ENCODE results near the gene ACVR1B. TPM values are rescaled to one million over a fixed set of nuclear protein-coding genes. Genes with fewer than 3 reads are reported as not detected.

The ACVR1B gene
- total and polyA plus RNA-seq, 2 donors (not counting 1 experiment from before 2014, with no cell fraction given): 3.4 to 10.6 TPM

- TF ChIP-seq EZH2 (IDR thresholded peaks at IDR 0.05; ENCODE audit: borderline replicate concordance, insufficient read depth, low read depth, low read length, poor library complexity, severe bottlenecking): no peak
- no peak for TF ChIP-seq CTCF (IDR thresholded peaks at IDR 0.05)
Observed at GRCh38 chr12:51910168-51910567, 41.3 kb upstream of the ACVR1B start.

GRCh38 chr12:51910691-51911090 lies 40.8 kb upstream of the ACVR1B start:
- ATAC-seq (ENCODE audit: low read depth): no peak
- intact Hi-C loops (cut with micrococcal nuclease): no loop called here

More at GRCh38 chr12:51910168-51910567, 41.3 kb upstream of the ACVR1B start:
- ATAC-seq (ENCODE audit: low read depth) (no peak), DNase-seq (no peak)
- Mint-ChIP-seq H3K9me3 (ENCODE audit: insufficient read depth) (no peaks in the 10 kb centered on the region), H3K27ac (no peak overlapping the region), H3K27me3 (peaks cover 45% of the 10 kb centered on the region), H3K4me1 (peaks cover 4% of the 10 kb centered on the region), H3K4me3 (no peak overlapping the region)
- Histone ChIP-seq H3K4me1 (ENCODE audit: control insufficient read depth in 2 of 2, insufficient read depth in 2 of 2, low read length in 2 of 2) (peaks cover 0 to 10% of the 10 kb centered on the region in 2 donors), H4K20me1 (ENCODE audit: control insufficient read depth, insufficient read depth, low read length, poor library complexity, severe bottlenecking) (no peaks in the 10 kb centered on the region), H3K36me3 (replicated peaks in 1 of 2; ENCODE audit: control extremely low read depth in 1 of 2, control insufficient read depth in 1 of 2, extremely low read depth in 1 of 2, insufficient read depth in 2 of 2, low read length in 1 of 2) (no peaks in the 10 kb centered on the region), H3K27ac (ENCODE audit: low read length in 2 of 2) (no peak overlapping the region), H3K9ac (ENCODE audit: low read length) (no peak overlapping the region), H3K4me2 (replicated peaks; ENCODE audit: low read depth, low read length, poor library complexity, severe bottlenecking) (no peak overlapping the region), H3K9me3 (ENCODE audit: control extremely low read depth in 1 of 3, control insufficient read depth in 2 of 3, insufficient read depth in 1 of 3, low read length in 2 of 3) (no peaks in the 10 kb centered on the region), H2AFZ (ENCODE audit: insufficient read depth, low read depth, low read length, poor library complexity, severe bottlenecking) (no peak overlapping the region), H3K27me3 (replicated peaks in 1 of 4; ENCODE audit: control extremely low read depth in 1 of 4, control insufficient read depth in 3 of 4, insufficient read depth in 4 of 4, low read length in 3 of 4) (peaks cover 0 to 23% (median 16%) of the 10 kb centered on the region in 4 experiments), H3K4me3 (ENCODE audit: control extremely low read depth in 1 of 5, extremely low read depth in 1 of 5, insufficient read depth in 1 of 5, low read depth in 2 of 5, low read length in 4 of 5) (no peak overlapping the region), H3K79me2 (ENCODE audit: control insufficient read depth, insufficient read depth, low read length) (no peaks in the 10 kb centered on the region)
- ChIA-PET POLR2A (no interaction called here), CTCF (no interaction called here)
- intact Hi-C loops (cut with micrococcal nuclease): no loop called here
- 72% methylated on average over 3 of the region's 6 CpGs for WGBS (ENCODE audit: insufficient coverage)

More at GRCh38 chr12:51910691-51911090, 40.8 kb upstream of the ACVR1B start:
- H4K20me1 ChIP-seq (ENCODE audit: control insufficient read depth, insufficient read depth, low read length, poor library complexity, severe bottlenecking): no peaks in the 10 kb centered on the region
- H2AFZ ChIP-seq (ENCODE audit: insufficient read depth, low read depth, low read length, poor library complexity, severe bottlenecking): no peak overlapping the region
- no peak overlapping the region for H3K4me3 ChIP-seq (ENCODE audit: control extremely low read depth in 1 of 5, extremely low read depth in 1 of 5, insufficient read depth in 1 of 5, low read depth in 2 of 5, low read length in 4 of 5)
- H3K4me2 ChIP-seq (replicated peaks; ENCODE audit: low read depth, low read length, poor library complexity, severe bottlenecking): no peak overlapping the region
- H3K9me3 Mint-ChIP-seq (ENCODE audit: insufficient read depth): no peaks in the 10 kb centered on the region
- H3K27ac ChIP-seq (ENCODE audit: low read length in 2 of 2): no peak overlapping the region
- ChIA-PET CTCF (interaction anchor here (3.1 kb wide), 1 partner anchor 12 kb away, joined by 17 read pairs; no protein-coding TSS in a partner anchor), POLR2A (no interaction called here)
- H3K4me3 Mint-ChIP-seq: no peak overlapping the region
- H3K27me3 ChIP-seq (replicated peaks in 1 of 4; ENCODE audit: control extremely low read depth in 1 of 4, control insufficient read depth in 3 of 4, insufficient read depth in 4 of 4, low read length in 3 of 4): peaks cover 0 to 20% (median 16%) of the 10 kb centered on the region in 4 experiments
- no peaks in the 10 kb centered on the region for H3K36me3 ChIP-seq (replicated peaks in 1 of 2; ENCODE audit: control extremely low read depth in 1 of 2, control insufficient read depth in 1 of 2, extremely low read depth in 1 of 2, insufficient read depth in 2 of 2, low read length in 1 of 2)
- no peak overlapping the region for H3K27ac Mint-ChIP-seq
- no peaks in the 10 kb centered on the region for H3K79me2 ChIP-seq (ENCODE audit: control insufficient read depth, insufficient read depth, low read length)
- peaks cover 41% of the 10 kb centered on the region for H3K27me3 Mint-ChIP-seq
- H3K9ac ChIP-seq (ENCODE audit: low read length): no peak overlapping the region
- no peak for TF ChIP-seq CTCF (IDR thresholded peaks at IDR 0.05)
- TF ChIP-seq EZH2 (IDR thresholded peaks at IDR 0.05; ENCODE audit: borderline replicate concordance, insufficient read depth, low read depth, low read length, poor library complexity, severe bottlenecking): no peak
- H3K4me1 Mint-ChIP-seq: peaks cover 4% of the 10 kb centered on the region
- DNase-seq: no peak
- no peaks in the 10 kb centered on the region for H3K9me3 ChIP-seq (ENCODE audit: control extremely low read depth in 1 of 3, control insufficient read depth in 2 of 3, insufficient read depth in 1 of 3, low read length in 2 of 3)
- WGBS (ENCODE audit: insufficient coverage): 78% methylated on average over 3 of the region's 3 CpGs
- peaks cover 0 to 10% of the 10 kb centered on the region in 2 donors for H3K4me1 ChIP-seq (ENCODE audit: control insufficient read depth in 2 of 2, insufficient read depth in 2 of 2, low read length in 2 of 2)

Data from B cell (primary cell).